Umbilical cord (tissue), 1 donor: ENCODE results near the gene PON3. TPM values are rescaled to one million over a fixed set of nuclear protein-coding genes. Genes with fewer than 3 reads are reported as not detected.

Experiments
- total RNA-seq: library from RNA; depleted of rRNA; stranded (reverse); fragments of >200 nt; gene quantifications from one replicate; pipeline ENCODE4 v1.2.3, GENCODE V29; 2014; ENCODE audit warnings: low replicate concordance; ENCODE audit not compliant: insufficient read depth

The PON3 gene
- total RNA-seq, 1 donor from 2014 or later, result 8.2 TPM

Other genes with a start within 250 kb of the PON3 start
- gene PON1, start 71.8 kb downstream of the PON3 start, total RNA-seq, result 0.24 TPM
- gene PON2, start 38.7 kb upstream of the PON3 start, total RNA-seq, result 69.1 TPM
- gene ASB4, start 89.6 kb upstream of the PON3 start, total RNA-seq, result 2.2 TPM
- gene PDK4, start 200.1 kb upstream of the PON3 start, total RNA-seq, result 17.6 TPM